Frontal cortex (tissue), 4 donors: Measurements from ENCODE around the gene PCK2. TPM values are rescaled to one million over a fixed set of nuclear protein-coding genes. Genes with fewer than 3 reads are reported as not detected.

ENCODE experiments used
- DNase-seq, 2 donors: peaks; one replicate each; pipeline ENCODE4 v3.0.0; 2012; ENCODE audit warnings: low spot score in 2 of 2
- FAIRE-seq: peaks from 2 replicates; lab custom pipeline; 2012; peaks lifted over from hg19 to GRCh38; lab: Jason Lieb, UNC
- total RNA-seq: library from RNA; depleted of rRNA; stranded (reverse); fragments of >200 nt; gene quantifications from one replicate; pipeline ENCODE4 v1.2.3, GENCODE V29; 2014
- donor health status: control.
- donor health status: control.
- donor health status: control.

PCK2 gene
- total RNA-seq, 1 donor from 2014 or later: 1.6 TPM

DNA sequence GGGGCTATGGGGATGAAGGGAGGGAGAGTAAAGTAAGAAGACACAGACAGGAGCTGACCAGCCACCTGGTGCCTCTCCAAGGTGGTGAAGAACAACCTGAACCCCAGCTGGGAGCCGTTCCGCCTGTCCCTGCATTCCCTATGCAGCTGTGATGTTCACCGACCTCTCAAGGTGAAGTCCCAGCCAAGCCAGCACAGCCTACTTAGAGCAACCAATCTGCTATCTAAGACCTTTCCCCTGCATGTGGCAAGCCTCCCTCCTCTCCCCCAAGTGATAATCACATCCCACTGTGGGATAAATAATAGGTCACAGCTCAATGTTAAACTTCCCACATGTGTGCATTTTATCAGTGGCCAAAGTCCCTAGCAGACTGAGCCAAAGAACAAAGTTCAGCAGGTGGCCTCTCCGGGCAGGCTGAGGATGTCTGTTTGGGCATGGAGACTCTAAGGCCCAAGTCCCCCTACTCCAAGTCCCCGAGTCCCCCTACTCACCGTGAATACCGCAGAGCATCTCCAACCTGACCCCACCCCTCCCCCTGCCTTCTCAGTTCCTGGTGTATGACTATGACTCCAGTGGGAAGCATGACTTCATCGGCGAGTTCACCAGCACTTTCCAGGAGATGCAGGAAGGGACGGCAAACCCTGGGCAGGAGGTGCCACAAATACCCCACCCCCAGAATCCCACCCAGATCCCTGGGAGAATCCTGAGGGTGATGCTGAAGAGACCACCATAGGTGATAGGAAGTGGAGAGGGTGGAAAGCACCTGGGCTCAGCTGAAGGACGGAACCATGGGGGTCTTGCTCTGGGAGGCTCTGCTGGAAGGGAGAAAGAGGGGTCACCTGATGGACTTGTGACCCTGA lies 19.3 kb upstream of the PCK2 start:
- DNase-seq (no peak), FAIRE-seq (no peak)

DNA sequence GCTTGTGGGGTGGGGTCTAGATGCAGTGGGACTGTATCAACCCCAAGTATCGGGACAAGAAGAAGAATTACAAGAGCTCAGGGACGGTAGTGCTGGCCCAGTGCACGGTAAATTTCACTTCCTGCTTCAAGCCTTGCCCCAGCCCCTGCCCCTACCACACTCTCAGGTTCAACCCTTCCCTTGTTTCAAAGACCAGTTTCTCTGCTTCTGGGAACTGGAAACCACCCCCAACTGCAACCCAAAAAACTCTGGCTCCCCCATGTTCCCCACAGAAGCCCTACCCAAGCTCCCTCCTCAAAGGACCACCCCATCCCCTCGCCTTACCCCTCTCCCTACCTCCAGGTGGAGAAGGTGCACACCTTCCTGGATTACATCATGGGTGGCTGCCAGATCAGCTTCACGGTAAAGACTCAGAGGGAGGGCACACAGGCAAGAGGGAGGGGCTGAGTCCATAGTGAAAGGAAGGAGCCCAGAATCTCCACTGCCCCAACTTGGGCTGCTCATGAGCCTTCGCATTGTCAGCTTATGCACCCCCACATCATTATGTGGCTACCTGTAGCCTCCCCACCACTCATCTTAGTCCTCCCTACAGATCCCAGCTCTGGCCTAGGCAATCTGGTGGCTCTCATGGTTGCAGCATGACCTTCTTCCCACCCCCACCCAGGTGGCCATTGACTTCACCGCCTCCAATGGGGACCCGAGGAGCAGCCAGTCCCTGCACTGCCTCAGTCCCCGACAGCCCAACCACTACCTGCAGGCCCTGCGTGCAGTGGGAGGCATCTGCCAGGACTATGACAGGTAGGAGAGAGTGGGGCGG lies 18.4 kb upstream of the PCK2 start:
- no peak for FAIRE-seq
- no peak for DNase-seq

DNA sequence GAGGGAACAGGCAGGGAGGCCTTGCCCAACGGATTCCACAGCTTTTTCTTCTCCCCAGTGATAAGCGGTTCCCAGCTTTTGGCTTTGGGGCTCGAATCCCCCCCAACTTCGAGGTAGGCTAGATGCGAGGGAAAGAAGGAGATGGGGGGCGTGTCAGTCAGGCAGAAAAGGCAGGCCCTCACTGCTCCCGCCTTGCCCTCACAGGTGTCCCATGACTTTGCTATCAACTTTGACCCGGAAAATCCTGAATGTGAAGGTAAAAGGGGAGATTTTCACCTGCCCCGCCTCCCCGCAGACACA lies 17.9 kb upstream of the PCK2 start:
- DNase-seq (no peak), FAIRE-seq (no peak)

DNA sequence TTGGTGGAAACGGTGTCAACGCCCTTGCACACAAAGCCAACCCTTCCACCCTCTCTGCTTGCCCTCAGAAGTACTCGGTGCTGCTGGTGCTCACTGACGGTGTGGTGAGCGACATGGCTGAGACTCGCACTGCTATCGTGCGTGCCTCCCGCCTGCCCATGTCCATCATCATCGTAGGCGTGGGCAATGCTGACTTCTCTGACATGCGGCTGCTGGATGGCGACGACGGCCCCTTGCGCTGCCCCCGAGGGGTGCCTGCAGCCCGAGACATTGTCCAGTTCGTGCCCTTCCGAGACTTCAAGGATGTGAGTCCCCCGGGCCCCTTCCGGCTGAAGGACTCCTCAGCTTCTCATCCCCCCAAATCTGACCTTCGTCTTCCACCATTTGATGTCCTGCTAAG lies 17.0 kb upstream of the PCK2 start:
- DNase-seq (no peak), FAIRE-seq (no peak)

DNA sequence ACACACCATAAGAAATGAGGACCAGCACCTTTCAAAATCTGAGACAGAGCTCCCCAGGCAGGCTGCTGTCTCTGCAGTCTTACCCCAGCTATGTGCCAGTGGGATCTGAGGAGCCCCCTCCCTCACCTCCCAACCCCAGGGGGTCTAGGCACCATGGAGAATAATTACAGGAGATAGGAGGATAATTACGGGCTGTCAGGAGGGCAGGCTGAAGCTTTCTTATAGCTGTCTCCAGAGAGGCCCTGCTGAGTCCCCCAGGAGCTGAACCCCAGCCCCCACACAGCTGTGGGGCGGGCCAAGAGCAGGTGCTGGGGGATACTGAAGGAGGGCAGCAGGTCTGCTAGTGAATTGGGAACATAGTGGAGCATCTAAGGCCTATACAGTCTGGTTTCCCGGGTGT lies 16.0 kb upstream of the PCK2 start:
- no peak for FAIRE-seq

DNA sequence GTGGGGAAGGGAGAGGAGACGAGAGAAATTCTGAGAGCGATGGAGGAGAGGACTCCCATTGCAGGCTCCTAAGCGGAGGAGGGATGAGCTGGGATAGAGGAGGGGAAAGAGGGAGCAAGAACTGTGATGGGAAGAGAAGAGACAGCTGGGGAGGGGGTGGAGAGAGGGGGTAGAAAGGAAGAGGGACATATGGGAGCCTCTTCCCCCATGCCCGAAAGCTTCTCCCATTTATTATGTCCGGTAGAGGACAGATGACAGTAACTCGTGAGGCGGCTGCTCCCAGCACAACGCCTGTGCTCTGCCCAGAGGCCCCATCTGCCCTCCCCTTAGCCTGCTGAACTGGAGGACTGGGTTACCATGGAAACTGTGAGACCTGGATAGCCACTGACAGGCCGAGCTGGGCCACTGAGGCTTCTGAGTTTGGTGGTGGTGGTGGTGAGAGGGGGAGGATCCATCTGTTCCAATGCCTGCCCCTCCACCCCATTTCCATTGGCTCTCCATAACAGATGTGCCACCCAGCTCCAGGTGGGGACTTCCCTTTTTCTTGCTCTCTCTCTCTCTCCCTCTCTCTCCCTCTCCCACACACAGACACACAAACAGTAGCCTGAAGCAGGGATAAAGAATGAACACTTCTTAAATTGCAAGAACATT lies 14.5 kb upstream of the PCK2 start:
- FAIRE-seq (no peak), DNase-seq (no peak)

More for the DNA sequence above, 16.0 kb upstream of the PCK2 start:
- DNase-seq: no peak

DNA sequence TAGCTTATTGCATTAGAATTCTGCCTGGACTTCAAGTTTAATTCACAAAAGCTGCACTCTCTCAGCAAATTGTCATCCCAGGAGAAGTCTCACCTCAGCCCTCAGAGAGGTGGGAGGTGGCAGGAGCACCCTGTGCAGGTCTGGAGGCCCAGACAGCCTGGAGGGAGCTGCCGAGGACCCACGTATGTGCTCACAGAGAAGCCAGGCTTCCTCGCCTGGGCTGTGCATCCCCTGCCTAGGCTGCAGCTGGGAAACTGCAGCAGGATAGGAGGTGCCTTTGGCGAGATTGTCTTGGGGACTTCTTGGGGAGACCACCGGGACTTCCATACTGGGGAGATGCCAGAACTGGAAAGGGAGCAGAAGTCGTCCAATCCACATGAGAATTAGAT lies 14.0 kb upstream of the PCK2 start:
- DNase-seq (no peak), FAIRE-seq (no peak)

DNA sequence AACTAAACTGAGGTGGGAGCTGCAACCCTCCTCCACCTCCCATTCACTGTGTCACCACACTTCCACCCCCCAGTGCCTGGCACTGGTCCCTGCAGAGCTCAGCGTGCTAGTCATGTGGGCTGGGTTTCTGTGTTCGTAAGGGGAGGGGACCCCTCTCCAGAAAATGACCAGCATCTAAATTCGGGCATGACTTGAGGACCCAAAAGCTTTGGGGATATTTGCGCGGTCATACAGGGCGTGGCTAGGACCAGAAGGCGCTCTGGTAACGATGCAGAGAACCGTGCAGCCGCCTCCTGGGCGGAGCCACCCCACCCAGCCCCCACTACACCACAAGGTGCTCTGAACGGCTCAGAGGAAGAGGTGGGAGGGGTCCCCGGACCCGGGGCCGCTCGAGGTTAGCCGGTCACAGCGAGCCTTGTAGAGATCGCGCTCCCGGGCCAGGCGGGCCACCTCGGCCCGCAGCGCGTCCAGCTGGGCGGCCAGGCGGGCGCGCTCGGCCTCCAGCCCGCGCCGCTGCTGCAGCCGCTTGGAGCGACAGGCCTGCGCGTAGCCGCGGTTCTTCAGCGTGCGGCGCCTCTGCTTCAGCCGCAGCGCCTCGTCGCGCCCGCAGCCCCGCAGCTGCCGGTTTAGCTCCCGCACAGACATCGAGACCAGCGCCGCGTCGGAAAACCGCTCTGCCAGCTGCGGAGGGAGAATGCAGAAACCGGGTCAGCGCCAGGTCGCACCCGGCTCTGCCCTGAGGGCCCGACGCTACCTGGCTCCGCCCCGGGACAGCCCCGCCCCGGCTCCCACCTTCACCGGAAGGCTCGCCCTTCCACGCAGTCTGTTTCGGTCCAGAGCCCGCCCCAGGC lies 13.0 kb upstream of the PCK2 start:
- no peak for FAIRE-seq

DNA sequence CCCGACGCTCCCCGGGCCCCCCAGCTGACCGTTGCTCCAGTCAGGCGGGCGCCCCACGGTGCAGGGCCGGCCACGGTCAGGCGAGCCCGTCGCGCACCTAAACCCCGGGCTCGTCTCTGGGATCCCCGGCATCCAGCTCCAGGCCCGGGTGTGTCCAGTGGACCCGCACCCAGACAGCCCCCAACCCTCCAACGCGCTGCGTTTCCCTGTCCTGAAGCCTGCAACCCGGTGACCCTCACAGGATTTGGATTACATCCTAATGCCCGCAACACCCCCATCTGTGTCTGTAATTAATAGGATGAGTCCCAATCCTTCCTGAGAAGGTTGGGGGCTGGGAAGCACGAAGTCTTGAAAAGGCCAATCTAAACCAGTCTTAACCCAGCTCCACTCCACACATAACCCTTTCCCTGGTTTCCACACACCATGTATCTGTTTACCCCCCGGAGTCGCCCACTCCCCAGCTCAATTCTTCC lies 12.3 kb upstream of the PCK2 start:
- DNase-seq: no peak
- no peak for FAIRE-seq

More for the DNA sequence above, 13.0 kb upstream of the PCK2 start:
- DNase-seq: peak in 1 of 2 donors; percentile 69

DNA sequence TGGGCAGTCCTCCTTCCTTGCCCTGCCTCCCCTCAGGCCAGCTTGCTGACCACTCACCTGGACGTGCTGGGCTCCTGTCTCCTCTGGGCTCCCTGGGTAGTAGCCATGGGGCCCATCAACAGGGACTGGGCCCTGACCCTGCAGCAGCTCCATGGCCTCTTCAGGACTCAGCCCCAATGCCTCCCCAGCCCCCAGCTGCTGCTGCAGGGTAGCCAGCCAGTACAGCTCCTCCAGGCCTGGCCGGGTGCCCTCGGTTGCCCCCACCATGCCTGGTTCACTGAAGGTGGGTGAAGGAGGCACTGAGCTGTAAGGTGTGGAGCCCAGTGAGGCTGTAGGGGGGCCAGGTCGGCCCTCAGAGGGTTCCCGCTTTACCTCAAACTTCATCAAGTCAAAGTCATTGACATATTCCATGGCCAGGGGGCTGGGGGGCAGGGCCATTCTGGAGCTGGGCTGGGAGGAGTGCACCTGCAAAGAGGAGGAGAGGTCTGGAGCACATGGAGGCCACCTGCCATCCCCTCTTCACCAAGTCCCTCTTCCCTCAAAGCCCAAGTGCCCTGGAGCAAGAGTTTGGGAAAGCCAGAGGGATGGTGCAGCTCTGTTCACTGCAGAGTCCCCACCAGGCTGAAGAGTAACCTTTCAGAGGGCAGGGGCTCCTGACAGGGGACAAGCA lies 11.6 kb upstream of the PCK2 start:
- no peak for FAIRE-seq
- DNase-seq: no peak

DNA sequence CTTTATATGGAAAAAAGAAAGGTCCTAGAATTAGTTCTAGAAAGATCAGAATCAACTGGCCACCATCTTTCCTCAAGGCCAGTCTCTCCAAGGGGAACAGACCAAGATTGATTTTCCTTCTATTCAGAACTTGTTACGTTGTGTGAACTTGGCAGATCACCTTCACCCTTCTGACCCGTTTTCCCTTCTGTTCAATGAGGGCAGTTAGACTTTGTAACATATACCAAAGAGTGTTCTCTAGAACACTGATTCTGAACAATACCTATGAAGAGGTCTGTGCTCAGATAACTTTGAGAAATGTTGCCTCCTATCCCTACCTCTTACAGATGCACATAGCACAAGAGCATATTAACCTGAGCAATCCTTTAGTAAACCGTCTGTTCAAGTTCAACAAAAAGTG lies 10.6 kb upstream of the PCK2 start:
- DNase-seq: no peak
- no peak for FAIRE-seq

DNA sequence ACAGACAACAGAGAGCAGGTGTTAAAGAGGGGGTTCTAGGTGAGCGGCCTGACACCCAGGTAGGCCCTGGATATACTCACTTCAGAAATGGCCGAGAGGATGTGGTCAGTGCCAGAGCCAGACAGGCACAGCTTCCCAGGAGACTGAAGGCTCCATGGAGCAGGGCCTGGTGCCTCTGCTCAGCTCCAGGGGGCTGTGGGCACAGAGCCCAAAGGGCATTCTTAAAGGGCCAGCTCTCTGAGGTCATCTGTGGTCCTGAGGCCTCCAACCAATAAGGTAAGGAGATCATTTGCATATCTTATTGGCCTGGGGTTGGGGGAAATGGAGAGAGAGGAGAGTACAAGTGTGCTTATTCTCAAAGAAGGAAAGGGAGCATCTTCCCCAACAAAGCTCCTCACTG lies 9.7 kb upstream of the PCK2 start:
- FAIRE-seq: no peak

DNA sequence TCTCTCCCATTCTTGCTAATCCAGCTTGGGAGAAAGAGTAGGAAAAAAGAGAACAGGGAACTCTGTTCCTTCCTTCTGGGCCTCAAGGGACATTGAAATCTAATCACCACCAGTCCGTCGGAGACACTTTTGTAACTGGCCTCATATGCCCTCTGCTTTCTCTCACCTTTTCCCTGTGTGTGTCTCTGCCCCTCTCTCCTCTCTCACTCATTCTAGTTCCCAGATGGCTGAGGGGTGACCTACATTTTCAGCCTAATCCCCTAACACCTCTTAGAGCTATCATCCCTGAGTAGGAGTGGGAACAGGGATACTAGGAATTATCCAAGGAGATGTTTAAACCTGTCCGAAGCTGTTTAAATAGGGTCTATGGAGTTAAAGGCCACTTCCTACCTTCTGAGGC lies 8.9 kb upstream of the PCK2 start:
- DNase-seq (no peak), FAIRE-seq (no peak)

More for the DNA sequence above, 9.7 kb upstream of the PCK2 start:
- DNase-seq: no peak

DNA sequence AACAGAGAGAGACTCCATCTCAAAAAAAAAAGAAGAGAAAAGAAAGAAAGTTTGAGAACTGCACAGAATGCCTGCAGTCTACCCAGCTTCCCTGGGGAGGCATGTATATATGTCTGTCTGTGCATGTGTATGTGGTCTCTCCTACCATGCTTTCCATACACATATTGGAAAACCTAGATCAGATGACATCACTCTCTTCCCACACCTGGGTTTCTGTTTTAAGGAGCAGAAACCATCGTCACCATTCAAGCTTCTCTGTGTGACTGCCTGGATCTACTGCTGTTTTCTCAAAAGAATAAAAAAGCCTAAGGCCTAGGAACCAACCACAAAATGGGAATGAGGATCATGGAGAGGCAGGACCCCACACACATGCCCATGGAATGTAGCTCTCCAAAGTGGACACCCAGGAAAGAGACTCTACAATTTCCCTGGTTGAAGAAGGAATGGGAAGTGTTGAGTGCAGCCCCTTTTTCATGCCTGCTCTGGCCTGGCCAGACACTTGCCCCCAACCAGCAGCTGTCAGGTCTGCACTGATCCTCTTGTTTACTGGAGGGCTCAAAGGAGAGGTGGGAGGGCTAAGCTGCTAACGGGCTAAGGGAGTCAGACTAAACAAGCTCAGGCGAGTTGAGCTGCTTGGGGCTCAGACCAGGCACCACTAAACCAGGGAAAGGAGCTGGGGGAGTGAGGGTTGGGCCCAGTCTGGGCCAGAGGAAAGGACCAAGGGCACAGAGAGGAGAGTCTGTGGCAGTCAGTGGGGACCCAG lies 7.7 kb upstream of the PCK2 start:
- DNase-seq: no peak
- no peak for FAIRE-seq

DNA sequence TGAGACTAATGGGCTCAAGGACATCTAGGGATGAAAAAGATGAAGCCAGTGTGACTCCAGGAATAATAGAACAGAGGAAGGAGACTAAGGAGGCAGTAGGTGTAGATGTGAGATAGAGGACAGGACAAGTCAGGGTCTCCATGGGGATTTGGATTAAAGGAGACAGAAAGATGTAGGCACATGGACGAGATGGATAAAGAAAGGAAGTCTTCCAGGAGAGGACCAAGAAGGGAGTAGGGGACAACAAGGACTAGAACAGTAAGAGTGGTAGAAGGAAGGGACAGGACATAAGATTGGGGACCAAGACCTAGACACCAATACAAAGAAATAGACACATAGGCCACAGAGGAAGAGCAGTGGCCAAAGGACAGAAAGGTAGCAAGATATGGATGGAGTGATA lies 7.1 kb upstream of the PCK2 start:
- FAIRE-seq (no peak), DNase-seq (no peak)

DNA sequence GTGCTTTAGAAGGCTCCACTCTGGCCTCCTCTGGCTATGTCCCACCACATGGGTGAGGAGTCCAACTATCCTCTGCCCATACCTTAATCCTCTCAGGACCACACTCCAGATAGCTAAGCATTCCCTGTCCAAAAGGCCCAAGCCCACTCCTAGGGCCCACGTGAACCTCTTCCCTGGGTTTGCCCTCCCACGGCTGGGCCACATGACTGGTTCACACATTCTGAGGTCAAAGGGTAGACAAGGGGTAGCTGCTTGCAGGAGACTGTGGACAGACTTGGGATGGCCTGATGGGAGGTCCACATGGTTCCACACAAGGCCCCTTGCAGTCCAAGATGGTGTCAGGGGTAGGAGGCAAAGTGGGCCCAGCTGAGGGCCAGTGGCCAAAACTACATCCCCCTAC lies 6.0 kb upstream of the PCK2 start:
- DNase-seq: no peak
- FAIRE-seq: no peak

DNA sequence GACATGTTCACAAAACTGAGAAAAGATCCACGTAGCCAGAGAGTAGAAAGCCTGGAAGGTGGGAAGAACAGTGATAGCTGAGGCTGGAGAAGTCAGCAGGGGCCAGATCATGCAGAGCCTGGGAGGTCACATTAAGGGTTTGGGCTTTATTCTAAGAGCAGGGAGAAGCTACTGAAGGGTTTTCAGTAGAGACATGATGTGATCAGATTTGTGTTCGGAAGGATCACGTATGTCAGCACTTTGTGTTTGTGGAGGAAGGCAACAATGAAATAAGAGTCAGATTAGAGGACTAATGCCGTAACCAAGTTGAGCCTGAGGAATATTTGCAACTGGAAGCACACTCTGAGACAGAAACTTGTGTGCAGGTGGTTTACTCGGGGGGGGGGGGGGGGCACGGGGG lies 4.2 kb upstream of the PCK2 start:
- DNase-seq: no peak
- FAIRE-seq: no peak

DNA sequence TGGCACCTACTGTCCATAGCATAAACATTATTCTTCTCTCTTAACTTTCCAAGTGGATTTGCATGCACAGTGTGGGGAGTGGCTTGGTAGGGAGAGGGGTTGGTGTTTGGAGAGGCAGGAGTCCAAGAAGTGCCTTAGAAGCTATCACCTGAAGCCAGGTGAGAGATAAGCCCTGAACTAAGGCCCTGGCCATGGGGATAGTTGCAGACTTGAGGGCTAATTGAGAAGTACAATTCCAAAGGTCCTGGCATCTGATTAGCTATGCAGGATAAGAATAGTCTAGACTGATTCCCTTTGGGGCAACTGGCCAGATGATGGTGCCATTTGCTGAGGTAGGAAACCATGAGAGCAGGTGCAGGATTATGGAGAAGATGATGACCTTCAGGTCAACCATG lies 2.0 kb upstream of the PCK2 start:
- DNase-seq (no peak), FAIRE-seq (no peak)
